GM12873 (cell line): ENCODE results near the gene RP9.

Source experiments
- TF ChIP-seq, protein P1 (sequence below): IDR thresholded peaks from 2 replicates; pipeline ENCODE4 v1.5.1; 2012; ENCODE audit warnings: low read depth, mild to moderate bottlenecking, moderate library complexity, low read length, control low read depth; ENCODE audit not compliant: insufficient read depth; ENCODE audit errors: missing control alignments

RP9 gene

DNA sequence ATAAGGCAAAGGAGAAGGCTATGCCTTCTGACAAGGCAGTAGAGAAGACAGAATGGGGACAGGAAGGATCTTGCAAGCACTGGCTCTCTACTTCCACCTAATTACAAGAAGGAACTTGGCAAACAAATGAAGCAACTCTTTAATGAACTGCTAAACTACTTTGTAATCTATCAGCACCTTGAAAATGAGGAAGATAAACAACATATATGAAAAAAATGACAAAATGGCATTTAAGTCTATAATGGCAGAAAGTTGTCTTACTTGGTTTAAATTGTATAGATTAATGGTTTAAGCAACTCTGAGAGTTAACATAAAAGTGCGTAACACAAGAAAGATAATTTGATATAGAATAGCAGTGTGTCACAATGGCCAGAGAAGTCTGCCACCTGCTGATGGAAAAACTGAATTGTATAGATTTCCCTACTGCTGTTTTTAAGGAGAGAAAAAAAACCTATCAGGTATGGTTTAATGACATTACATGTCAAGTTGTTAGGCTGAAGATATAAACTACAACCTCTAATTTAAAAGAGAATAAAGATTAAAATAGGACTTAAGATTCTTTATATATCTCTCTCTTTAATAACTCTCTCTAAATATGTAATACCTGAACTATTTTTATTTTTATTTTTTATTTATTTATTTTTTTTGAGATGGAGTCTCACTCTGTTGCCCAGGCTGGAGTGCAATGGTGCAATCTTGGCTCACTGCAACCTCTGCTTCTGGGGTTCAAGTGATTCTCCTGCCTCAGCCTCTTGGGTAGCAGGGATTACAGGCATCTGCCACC is 58.5 kb downstream of the RP9 start:
- TF ChIP-seq, protein P1, sequence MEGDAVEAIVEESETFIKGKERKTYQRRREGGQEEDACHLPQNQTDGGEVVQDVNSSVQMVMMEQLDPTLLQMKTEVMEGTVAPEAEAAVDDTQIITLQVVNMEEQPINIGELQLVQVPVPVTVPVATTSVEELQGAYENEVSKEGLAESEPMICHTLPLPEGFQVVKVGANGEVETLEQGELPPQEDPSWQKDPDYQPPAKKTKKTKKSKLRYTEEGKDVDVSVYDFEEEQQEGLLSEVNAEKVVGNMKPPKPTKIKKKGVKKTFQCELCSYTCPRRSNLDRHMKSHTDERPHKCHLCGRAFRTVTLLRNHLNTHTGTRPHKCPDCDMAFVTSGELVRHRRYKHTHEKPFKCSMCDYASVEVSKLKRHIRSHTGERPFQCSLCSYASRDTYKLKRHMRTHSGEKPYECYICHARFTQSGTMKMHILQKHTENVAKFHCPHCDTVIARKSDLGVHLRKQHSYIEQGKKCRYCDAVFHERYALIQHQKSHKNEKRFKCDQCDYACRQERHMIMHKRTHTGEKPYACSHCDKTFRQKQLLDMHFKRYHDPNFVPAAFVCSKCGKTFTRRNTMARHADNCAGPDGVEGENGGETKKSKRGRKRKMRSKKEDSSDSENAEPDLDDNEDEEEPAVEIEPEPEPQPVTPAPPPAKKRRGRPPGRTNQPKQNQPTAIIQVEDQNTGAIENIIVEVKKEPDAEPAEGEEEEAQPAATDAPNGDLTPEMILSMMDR = peak; percentile 52

DNA sequence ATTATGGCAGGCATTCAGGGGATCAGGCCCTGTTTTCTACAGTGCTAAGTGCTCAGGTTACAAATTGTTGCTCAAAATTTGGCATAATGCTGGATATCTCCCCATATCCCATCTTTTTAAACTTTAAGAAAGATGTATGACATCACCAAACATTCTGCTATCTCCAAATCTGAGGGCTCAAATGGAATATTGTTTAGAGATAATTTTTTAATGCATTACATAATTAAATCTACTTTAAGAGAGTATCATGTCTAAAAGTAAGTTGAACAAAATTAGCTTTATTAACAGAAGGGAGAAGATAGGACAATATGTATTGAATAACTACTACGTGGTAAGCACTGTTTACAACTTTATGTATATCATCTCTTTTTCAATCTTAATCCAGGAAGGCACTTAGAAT is 60.5 kb downstream of the RP9 start:
- TF ChIP-seq, protein P1 = no peak

DNA sequence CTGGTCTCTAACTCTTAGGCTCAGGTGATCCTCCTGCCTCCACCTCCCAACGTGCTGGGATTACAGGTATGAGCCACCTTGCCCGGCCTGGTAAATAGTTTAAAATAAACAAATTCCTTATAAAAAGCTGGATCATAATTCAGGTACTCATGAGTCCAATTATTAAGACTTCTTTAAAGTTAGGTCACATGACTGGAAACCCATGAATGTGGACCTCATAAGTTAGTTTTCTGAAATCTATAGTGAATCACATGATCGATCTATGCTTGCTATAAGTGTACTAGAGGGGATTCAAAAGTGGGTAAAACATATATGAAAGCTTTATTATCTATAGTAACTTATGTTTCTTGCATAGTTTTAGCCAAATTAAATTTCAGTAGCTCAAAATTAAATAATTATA is 60.9 kb downstream of the RP9 start:
- TF ChIP-seq, protein P1 = no peak

DNA sequence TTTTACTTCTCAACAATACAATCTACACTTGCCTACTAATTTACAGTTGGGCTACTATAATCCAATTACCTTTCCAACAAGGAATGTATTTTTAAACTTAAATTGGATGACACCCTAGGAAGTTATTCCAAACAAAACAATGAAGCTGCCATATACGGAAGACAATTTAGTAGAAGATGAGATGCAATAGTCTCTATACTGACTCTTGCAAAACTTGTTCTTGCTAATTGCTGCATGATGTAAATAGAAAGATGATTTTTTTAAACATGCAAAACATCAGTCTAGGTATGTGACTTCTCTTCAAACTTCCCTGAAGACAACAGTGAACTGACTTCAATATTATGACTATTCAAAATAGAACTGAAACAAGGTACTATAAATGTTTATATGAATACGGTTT is 64.2 kb downstream of the RP9 start:
- TF ChIP-seq, protein P1 = no peak
